ENCODE measurements around the gene TSPAN32.

The TSPAN32 gene

DNA sequence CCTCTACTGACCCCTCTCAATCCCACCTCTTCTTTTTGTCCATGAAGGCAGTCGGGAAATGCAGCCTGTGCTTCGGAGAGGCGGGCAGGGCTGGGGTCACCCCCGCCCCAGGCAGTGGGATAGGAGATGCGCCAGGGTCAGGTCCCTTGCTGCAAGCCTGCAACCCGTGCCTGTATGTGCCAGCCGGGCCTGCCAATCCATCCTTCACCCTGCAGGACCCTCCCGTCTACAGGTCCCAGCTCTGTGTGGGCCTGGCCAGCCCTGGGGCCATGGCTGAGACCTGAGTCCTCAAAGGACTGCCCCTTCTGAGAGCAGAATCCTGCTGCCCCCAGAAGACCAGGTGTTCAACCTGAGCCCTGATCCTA lies 42.4 kb upstream of the TSPAN32 start:
- DNase-seq (ENCODE audit: low read depth): no peak
- H3K4me3 ChIP-seq (ENCODE audit: low read depth, low read length): no peak overlapping the region
- no peak for TF ChIP-seq CTCF (IDR thresholded peaks at IDR 0.05; ENCODE audit: insufficient read depth, low read depth, low read length, missing control alignments)

DNA sequence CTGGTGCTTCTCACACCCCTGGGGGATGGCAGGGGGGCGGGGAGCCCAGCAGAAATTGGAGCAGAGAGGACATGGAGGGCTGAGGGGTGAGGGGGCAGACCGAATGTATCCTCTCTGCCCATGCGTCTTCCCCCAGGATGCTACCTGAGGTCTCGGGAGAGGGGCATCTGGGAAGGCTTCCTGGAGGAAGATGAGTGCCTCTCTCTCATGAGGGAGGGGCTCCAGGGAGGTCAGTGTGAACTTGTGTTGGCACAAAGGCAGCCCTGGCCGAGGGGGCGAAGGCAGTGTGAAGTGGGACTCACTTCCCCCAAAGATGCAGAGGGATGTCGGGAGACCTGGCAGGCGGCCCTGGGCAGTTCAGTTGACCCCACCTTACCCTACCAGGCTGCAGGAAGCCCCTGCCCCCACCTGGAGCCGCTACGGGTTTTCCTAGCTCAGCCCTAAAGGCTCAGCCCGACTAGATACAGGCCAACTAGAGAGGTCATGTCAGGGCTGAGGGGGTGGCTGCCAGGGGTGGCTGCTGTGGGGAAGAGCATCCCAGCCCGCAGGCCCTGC lies 41.8 kb upstream of the TSPAN32 start:
- no peak for DNase-seq (ENCODE audit: low read depth)
- H3K4me3 ChIP-seq (ENCODE audit: low read depth, low read length): no peak overlapping the region
- no peak for TF ChIP-seq CTCF (IDR thresholded peaks at IDR 0.05; ENCODE audit: insufficient read depth, low read depth, low read length, missing control alignments)

- no peak for DNase-seq (ENCODE audit: low read depth)
- no peak for TF ChIP-seq CTCF (IDR thresholded peaks at IDR 0.05; ENCODE audit: insufficient read depth, low read depth, low read length, missing control alignments)
- H3K4me3 ChIP-seq (ENCODE audit: low read depth, low read length): no peak overlapping the region
These were observed 41.1 kb upstream of the TSPAN32 start for GRCh38 chr11:2260491-2261364.

GRCh38 chr11:2261436-2262230 lies 40.2 kb upstream of the TSPAN32 start:
- H3K4me3 ChIP-seq (ENCODE audit: low read depth, low read length): no peak overlapping the region
- DNase-seq (ENCODE audit: low read depth): no peak
- TF ChIP-seq CTCF (IDR thresholded peaks at IDR 0.05; ENCODE audit: insufficient read depth, low read depth, low read length, missing control alignments): no peak

DNA sequence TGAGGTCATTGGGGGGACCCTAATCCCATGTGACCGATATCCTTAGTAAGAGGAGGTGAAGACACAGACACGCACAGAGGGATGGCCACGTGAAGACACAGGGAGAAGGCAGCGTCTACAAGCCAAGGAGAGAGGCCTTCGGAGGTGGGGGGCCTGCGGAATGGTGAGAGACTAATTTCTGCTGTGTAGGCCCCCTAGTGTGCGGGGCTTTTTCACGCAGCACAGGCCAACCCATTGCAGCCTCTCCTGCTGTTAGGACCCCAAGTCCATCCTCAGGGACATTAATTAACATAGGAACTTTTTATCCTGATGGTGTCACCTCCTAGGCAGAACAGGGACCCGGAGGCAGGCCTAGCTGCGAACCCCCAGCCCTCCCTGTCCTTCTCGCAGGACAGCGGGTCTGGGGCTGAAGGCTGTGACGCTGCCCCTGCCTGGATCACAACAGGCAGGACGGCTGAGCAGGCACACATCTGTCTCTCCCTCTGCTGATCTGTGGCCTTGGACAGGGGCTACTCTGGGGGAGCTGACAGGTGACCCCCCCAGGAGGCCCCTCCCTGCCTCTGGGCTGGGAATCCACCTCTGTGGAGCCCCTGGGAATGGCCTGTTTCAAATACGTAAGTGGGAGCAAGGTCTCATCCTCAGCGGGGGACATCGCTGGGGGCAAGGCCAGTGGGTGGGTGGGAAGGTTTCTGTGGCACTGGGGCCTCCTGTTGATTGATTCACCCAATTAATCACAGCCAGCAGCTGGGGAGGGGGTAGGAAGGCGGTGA lies 39.3 kb upstream of the TSPAN32 start:
- DNase-seq (ENCODE audit: low read depth): no peak
- no peak overlapping the region for H3K4me3 ChIP-seq (ENCODE audit: low read depth, low read length)
- no peak for TF ChIP-seq CTCF (IDR thresholded peaks at IDR 0.05; ENCODE audit: insufficient read depth, low read depth, low read length, missing control alignments)

DNA sequence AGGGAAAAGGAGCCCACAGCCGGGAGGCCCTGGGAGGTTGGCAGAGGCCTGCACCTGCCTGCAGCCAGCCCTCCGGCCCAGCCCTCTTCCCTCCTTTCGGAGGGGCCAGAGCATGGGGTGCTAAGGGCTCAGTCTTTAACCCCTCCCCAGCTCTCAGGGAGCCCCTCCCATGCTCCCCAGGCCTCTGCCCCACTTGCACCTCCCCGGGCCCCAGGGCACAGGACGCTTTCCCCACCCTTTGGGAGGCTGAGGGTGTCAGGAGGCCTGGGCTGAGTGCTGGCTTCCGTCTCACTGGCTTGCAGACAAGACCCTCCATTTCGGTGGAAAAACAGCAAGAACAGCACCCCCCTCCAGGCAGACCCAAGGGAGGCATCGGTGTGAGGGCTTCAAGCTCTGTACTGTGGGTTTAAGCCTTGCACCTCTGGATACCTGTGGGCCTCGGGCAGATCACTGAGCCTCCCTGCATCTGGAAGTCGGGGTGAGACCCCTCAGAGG lies 38.7 kb upstream of the TSPAN32 start:
- no peak overlapping the region for H3K4me3 ChIP-seq (ENCODE audit: low read depth, low read length)
- TF ChIP-seq CTCF (IDR thresholded peaks at IDR 0.05; ENCODE audit: insufficient read depth, low read depth, low read length, missing control alignments): no peak
- DNase-seq (ENCODE audit: low read depth): no peak

Measured in GM12865 (cell line).